Measurements from ENCODE around the gene SETD1B.

DNA sequence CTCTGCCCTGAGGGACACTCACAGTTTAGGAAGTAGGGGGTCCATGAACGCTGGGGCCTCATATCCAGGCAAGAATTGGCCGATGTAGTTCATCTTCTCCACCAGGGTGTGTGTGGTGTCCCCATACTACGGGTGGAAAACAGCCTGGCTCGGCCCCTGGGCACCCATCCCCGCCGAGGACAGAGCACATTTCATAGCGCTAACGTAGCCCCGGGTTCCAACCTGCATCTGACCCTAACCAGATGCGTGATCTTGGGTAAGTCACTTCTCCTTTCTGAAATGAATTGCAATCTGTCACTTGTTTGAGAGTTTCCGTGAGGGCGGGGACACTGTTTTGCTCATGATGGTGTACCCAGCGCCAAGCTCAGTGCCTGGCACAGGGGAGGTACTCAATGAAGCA lies 45.9 kb downstream of the SETD1B start:
- TF ChIP-seq CTCF (IDR thresholded peaks at IDR 0.05; ENCODE audit: low read depth, low read length) (no peak), EZH2phosphoT487 (IDR thresholded peaks at IDR 0.05; ENCODE audit: low read depth) (no peak)

Data from OCI-LY3 (cell line).